OCI-LY3 (cell line): Measurements from ENCODE around the gene ZNF747.

Experiments used
- EZH2phosphoT487 ChIP-seq: fragments of 200-600 bp; shearing (Covaris generic); IDR thresholded peaks from 2 replicates; pipeline ENCODE4 v1.6.1; 2018; ENCODE audit warnings: antibody characterized with exemption, mixed run types, low read depth
- TF ChIP-seq, protein P1 (sequence below): fragments of 200-600, 300-600 bp; sonication (generic); IDR thresholded peaks from 2 replicates; pipeline ENCODE4 v1.5.1; 2014; ENCODE audit warnings: antibody characterized with exemption, low read length, low read depth

DNA sequence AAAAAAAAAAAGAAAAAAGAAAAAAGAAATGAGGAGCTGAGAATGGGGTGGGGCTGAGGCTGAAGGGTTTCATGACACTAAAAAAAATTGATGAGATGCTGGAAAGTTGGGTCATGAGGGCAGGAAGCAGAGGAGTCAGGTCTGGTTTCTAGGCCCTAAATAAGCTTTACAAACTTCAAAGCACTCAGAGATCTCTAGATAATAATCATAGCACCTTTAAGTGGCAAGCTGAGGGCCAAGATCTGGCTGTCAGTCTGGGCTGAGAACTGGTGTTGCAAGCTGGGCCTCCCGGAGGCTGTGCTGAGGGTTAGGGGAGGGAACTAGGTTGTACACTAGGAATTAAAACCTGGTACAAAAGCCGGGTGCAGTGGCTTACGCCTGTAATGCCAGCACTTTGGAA lies 17.1 kb upstream of the ZNF747 start:
- TF ChIP-seq, protein P1, sequence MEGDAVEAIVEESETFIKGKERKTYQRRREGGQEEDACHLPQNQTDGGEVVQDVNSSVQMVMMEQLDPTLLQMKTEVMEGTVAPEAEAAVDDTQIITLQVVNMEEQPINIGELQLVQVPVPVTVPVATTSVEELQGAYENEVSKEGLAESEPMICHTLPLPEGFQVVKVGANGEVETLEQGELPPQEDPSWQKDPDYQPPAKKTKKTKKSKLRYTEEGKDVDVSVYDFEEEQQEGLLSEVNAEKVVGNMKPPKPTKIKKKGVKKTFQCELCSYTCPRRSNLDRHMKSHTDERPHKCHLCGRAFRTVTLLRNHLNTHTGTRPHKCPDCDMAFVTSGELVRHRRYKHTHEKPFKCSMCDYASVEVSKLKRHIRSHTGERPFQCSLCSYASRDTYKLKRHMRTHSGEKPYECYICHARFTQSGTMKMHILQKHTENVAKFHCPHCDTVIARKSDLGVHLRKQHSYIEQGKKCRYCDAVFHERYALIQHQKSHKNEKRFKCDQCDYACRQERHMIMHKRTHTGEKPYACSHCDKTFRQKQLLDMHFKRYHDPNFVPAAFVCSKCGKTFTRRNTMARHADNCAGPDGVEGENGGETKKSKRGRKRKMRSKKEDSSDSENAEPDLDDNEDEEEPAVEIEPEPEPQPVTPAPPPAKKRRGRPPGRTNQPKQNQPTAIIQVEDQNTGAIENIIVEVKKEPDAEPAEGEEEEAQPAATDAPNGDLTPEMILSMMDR, result no peak
- TF ChIP-seq EZH2phosphoT487, result no peak
